Skeletal muscle tissue (tissue), 4 donors: ENCODE results near the gene CHGA. TPM values are rescaled to one million over a fixed set of nuclear protein-coding genes. Genes with fewer than 3 reads are reported as not detected.

Experiments
- H3K27ac ChIP-seq: one replicate; pipeline ENCODE4 v1.7.0; 2013; ENCODE audit warnings: mild to moderate bottlenecking, low read depth, low read length, inconsistent platforms
- H3K27me3 ChIP-seq, 3 donors: one replicate each; pipeline ENCODE4 v1.7.0; 2013; ENCODE audit warnings: low read length in 3 of 3; ENCODE audit not compliant: control insufficient read depth in 3 of 3, insufficient read depth in 3 of 3
- H3K36me3 ChIP-seq, 3 donors: one replicate each; pipeline ENCODE4 v1.7.0; 2013; ENCODE audit warnings: low read length in 3 of 3; ENCODE audit not compliant: control insufficient read depth in 3 of 3, insufficient read depth in 3 of 3
- H3K4me1 ChIP-seq, 3 donors: one replicate each; pipeline ENCODE4 v1.7.0; 2013; ENCODE audit warnings: low read length in 3 of 3, mild to moderate bottlenecking in 3 of 3; ENCODE audit not compliant: control insufficient read depth in 3 of 3, insufficient read depth in 3 of 3
- H3K4me3 ChIP-seq, 3 donors: one replicate each; pipeline ENCODE4 v1.7.0; 2013; ENCODE audit warnings: low read length in 3 of 3
- H3K9ac ChIP-seq, 3 donors: one replicate each; pipeline ENCODE4 v1.7.0; 2013; ENCODE audit warnings: low read length in 3 of 3, mild to moderate bottlenecking in 3 of 3, moderate library complexity in 2 of 3, low read depth in 1 of 3
- H3K9me3 ChIP-seq, 3 donors: one replicate each; pipeline ENCODE4 v1.7.0; 2013; ENCODE audit warnings: low read length in 3 of 3; ENCODE audit not compliant: control insufficient read depth in 3 of 3
- total RNA-seq: library from RNA; depleted of rRNA; stranded (reverse); fragments of >200 nt; gene quantifications from one replicate; pipeline ENCODE4 v1.2.3, GENCODE V29; 2014
- donor health status: Osteomylitis.

The CHGA gene
- total RNA-seq, 1 donor from 2014 or later: 0.52 TPM

DNA sequence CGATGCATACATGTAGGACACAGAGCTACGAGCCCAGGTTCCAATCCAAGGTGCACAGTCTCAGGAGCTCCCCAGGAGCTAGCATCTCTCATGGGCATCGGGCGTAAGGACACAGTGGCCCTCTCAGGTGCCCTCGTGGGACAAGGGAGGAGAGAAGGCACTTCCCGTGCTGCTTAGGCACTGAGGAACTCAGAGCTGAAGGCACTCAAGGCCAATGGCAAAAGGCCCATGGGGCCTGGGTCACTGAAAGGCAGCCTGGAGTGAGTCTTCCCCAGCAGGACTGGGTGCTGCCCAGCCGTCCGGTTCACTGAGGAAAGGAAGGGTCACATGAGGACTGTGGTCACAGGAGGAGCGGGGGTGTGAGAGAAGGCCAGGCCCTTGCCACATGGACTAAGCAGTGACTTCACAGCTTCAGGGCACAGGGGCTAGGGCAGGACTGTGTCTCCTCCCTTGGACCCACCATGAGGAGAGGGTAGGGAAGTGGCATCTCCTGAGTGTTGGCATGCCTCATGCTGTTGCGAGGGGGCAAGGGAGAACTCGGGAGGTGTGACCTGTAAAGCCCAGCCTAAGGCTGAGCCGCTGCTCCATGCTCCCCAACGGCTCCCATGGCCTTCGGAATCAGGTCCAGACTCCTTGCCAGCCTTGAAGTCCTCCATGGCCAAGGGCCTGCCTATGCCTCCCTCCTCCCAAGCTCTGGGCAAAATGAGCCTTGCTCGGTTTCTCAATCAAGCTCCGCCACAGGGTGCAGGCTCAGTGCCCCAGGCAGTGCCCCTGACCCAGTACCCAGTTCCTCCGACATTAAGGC lies 51.8 kb downstream of the CHGA start:
- peaks cover 3 to 8% (median 3%) of the 10 kb centered on the region in 3 donors for H3K9me3 ChIP-seq
- no peaks in the 10 kb centered on the region for H3K4me1 ChIP-seq
- H3K36me3 ChIP-seq: peaks cover 4 to 5% (median 5%) of the 10 kb centered on the region in 3 donors
- H3K4me3 ChIP-seq: no peak overlapping the region
- no peaks in the 10 kb centered on the region for H3K27me3 ChIP-seq
- no peak overlapping the region for H3K27ac ChIP-seq
- no peak overlapping the region for H3K9ac ChIP-seq

DNA sequence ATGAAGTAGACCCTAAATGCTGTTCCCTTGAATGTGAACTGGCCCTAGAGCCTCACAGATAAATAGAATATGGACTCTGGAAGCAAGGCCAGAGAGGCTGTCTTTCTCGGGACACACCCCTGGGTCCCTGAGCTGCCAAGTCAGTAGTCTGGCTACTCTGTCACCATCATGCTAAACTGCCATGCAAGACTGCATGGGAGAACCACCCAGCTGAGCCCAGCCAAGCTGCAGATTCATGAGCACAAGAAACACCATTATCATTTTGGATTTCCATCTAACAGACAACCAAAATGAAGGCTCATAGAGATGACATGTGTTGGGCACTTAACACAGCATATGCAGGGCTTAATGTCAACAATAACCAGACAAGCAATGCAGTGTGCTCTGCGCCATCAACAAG lies 53.3 kb downstream of the CHGA start:
- Histone ChIP-seq H3K4me1 (no peaks in the 10 kb centered on the region), H3K27ac (no peak overlapping the region), H3K9ac (no peak overlapping the region), H3K27me3 (no peaks in the 10 kb centered on the region), H3K9me3 (peaks cover 3 to 8% (median 3%) of the 10 kb centered on the region in 3 donors), H3K4me3 (no peak overlapping the region), H3K36me3 (peaks cover 4 to 5% (median 5%) of the 10 kb centered on the region in 3 donors)

DNA sequence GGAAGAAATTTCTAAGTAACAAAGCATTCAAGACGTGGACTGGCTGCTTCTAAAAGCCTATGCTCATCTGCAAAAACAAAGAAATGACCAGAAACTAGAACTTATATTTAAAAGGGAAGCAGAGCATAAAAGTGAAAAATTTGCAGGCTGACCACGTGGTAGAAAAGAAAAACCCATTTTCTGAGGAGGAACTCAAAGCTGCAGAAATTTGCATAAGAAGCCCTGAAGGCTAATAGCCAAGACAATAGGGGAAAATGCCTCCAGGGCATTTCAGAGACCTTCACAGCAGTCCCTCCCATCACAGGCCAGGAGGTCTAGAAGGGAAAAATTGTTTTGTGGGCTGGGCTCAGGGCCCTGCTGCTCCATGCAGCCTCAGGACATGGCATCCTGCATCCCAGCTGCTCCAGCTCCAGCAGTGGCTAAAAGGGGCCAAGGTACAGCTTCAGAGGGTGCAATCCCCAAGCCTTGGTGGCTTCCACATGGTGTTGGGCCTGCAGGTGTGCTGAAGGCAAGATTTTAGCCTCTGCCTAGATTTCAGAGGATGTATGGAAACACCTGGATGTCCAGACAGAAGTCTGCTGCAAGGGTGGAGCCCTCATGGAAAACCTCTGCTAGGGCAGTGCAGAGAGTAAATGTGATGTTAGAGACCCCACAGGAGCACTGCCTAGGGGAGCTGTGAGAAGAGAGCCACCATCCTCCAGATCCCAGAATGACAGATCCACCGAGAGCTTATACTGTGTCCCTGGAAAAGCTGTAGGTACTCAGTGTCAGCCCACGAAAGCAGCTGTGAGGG lies 55.5 kb downstream of the CHGA start:
- Histone ChIP-seq H3K9me3 (peaks cover 3 to 8% (median 6%) of the 10 kb centered on the region in 3 donors), H3K4me1 (no peaks in the 10 kb centered on the region), H3K27ac (no peak overlapping the region), H3K9ac (no peak overlapping the region), H3K27me3 (no peaks in the 10 kb centered on the region), H3K4me3 (no peak overlapping the region), H3K36me3 (peaks cover 5 to 8% (median 5%) of the 10 kb centered on the region in 3 donors)

DNA sequence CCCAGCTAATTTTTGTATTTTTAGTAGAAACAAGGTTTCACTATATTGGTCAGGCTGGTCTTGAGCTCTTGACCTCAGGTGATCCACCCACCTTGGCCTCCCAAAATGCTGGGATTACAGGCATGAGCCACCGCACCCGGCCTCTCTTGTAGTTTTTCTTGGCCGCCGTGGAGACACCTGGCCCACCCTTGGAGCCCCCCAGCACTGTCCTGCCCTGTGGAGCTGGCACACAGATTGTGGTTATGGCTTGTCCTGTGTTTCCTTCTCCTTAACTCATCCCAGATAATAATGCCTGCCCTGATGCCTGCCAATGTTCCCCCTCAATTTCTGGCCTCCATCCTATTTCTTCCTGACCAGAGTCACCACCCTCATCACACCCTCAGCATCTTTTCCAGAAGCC lies 57.9 kb downstream of the CHGA start:
- Histone ChIP-seq H3K36me3 (peaks cover 4 to 8% (median 5%) of the 10 kb centered on the region in 3 donors), H3K27me3 (no peaks in the 10 kb centered on the region), H3K27ac (no peak overlapping the region), H3K9ac (no peak overlapping the region), H3K4me3 (no peak overlapping the region), H3K4me1 (peaks cover 0 to 3% (median 0%) of the 10 kb centered on the region in 3 donors), H3K9me3 (peaks cover 3 to 8% (median 6%) of the 10 kb centered on the region in 3 donors)

DNA sequence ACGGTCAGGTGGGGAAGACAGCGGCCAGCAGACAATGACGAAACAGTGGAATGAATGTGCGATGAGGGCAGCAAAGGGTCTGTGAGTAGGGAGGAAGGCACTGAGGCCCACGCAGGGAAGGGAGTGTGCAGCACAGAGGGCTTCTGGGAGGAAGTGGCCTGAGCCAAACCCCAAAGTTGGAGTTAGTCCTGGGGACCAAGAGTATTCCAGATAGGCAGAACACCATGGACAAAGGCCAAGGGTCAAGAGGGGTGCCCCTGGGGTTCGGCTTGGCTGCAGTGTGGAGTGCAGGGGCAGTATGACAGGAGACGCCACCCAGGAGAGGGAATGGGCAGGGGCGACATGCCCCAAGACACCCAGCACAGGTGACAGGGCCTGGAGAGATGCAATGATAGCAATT lies 58.8 kb downstream of the CHGA start:
- H3K27ac ChIP-seq: no peak overlapping the region
- H3K4me1 ChIP-seq: peaks cover 4 to 11% (median 4%) of the 10 kb centered on the region in 3 donors
- no peak overlapping the region for H3K9ac ChIP-seq
- no peaks in the 10 kb centered on the region for H3K27me3 ChIP-seq
- peaks cover under 1 to 6% (median 4%) of the 10 kb centered on the region in 3 donors for H3K36me3 ChIP-seq
- no peak overlapping the region for H3K4me3 ChIP-seq
- peaks cover 0 to 6% (median 4%) of the 10 kb centered on the region in 3 donors for H3K9me3 ChIP-seq

DNA sequence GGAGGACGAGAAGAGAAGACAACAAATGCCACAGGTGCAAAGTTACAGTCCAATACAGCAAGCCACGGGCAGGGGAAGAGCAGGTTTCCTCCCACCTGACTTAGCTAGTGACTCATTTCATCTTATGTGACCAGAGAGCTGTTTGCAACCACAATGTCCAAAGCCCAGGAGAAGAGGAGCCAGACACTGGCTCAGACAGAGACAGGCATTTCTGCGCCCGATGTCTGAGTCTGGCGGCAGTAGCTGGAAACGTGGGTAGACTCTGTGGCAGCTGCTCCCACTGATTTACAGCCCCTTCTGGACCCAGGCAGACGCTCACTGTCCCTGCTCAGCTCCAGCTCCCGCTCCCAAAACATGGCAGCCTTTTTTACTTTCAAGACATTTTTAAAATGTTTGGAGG lies 60.0 kb downstream of the CHGA start:
- H3K9me3 ChIP-seq: peaks cover 0 to 6% (median 4%) of the 10 kb centered on the region in 3 donors
- H3K27me3 ChIP-seq: no peaks in the 10 kb centered on the region
- H3K36me3 ChIP-seq: peaks cover 0 to 5% (median 4%) of the 10 kb centered on the region in 3 donors
- H3K27ac ChIP-seq: no peak overlapping the region
- H3K9ac ChIP-seq: no peak overlapping the region
- peaks cover 4 to 15% (median 5%) of the 10 kb centered on the region in 3 donors for H3K4me1 ChIP-seq
- H3K4me3 ChIP-seq: no peak overlapping the region

DNA sequence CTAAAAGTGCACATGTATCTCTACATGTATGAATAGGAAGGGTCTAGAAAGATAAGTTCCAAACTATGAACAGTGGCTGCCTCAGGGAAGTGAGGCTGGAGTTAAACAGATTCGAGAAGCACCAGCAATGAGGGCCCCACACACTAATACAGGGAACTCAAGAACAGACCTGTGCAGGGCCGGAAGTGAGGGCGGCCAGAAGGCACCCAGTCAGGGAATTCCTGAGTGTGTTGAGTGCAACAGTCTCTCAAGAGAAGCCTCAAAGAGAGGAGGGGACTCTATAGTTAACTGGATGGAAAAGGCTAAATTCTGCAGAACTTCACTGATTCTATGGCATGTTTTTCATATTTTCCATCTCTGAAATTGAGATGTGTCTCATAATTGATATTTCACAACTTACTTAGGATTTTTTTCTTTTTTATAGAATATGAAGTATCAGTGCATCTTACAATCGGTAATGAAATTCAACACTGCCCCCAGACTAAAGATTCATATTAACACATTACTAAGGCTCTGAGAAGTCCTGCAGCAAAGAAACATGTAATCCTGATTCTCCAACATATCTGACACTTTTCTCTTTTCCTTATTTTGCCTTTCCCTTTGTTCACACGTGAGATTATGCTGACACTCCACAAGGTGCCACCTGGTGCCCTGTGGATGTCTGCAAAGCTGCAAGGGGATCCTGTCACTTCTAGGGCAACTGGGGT lies 61.3 kb downstream of the CHGA start:
- Histone ChIP-seq H3K27me3 (no peaks in the 10 kb centered on the region), H3K4me1 (peaks cover 4 to 15% (median 5%) of the 10 kb centered on the region in 3 donors), H3K9me3 (peaks cover 0 to 3% (median 0%) of the 10 kb centered on the region in 3 donors), H3K27ac (no peak overlapping the region), H3K36me3 (peaks cover 0 to 3% (median 2%) of the 10 kb centered on the region in 3 donors), H3K4me3 (no peak overlapping the region), H3K9ac (no peak overlapping the region)

Other genes starting within 250 kb of the CHGA start
- 90.3 TPM for gene LGMN, start 174.5 kb upstream of the CHGA start, total RNA-seq
- gene GOLGA5, start 128.8 kb upstream of the CHGA start, total RNA-seq: 26.6 TPM
- 4.7 TPM for gene ITPK1, start 192.8 kb downstream of the CHGA start, total RNA-seq